ENCODE measurements around the gene SYNE1. TPM values are rescaled to one million over a fixed set of nuclear protein-coding genes. Genes with fewer than 3 reads are reported as not detected.
A peak's percentile ranks its signal among the peaks of the same experiment; 100 is the strongest.
"Not testable (repeated sequence)": the region's sequence is repeated elsewhere in the genome, so short reads cannot be mapped to it uniquely, and the experiment has no call there.

SYNE1 gene
- total and polyA plus RNA-seq, 8 donors, result 79.1 to 201 (median 104) TPM

DNA sequence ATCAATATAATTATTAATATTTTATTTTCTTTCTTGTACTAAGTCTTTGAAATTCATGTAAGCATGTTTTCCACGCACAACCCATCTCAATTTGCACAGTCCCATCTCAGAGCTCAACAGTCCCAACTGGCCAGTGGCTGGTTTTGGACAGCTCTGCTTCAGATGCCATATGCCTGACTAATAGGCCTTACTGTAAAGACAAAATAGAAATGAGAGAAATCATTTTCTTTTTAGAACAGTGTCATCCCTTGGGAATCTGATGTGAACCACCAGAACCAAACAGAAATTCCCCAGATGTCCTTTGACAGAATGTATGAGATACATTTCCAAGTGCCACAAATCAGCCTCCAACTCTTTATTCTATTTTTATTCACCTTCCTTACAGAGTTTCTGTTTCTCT, 490.8 kb downstream of the SYNE1 start:
- Histone ChIP-seq H3K27me3 (no peaks in the 10 kb centered on the region), H3K27ac (no peak overlapping the region), H3K4me3 (no peak overlapping the region), H3K9me3 (no peaks in the 10 kb centered on the region), H3K4me1 (no peaks in the 10 kb centered on the region), H3K36me3 (peaks cover 4 to 100% of the 10 kb centered on the region in 2 donors)
- ATAC-seq (no peak), DNase-seq (no peak)
- intact Hi-C loops (cut with DNase I), result no loop called here
- TF ChIP-seq, protein P1, sequence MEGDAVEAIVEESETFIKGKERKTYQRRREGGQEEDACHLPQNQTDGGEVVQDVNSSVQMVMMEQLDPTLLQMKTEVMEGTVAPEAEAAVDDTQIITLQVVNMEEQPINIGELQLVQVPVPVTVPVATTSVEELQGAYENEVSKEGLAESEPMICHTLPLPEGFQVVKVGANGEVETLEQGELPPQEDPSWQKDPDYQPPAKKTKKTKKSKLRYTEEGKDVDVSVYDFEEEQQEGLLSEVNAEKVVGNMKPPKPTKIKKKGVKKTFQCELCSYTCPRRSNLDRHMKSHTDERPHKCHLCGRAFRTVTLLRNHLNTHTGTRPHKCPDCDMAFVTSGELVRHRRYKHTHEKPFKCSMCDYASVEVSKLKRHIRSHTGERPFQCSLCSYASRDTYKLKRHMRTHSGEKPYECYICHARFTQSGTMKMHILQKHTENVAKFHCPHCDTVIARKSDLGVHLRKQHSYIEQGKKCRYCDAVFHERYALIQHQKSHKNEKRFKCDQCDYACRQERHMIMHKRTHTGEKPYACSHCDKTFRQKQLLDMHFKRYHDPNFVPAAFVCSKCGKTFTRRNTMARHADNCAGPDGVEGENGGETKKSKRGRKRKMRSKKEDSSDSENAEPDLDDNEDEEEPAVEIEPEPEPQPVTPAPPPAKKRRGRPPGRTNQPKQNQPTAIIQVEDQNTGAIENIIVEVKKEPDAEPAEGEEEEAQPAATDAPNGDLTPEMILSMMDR (IDR thresholded peaks at IDR 0.05), result no peak

DNA sequence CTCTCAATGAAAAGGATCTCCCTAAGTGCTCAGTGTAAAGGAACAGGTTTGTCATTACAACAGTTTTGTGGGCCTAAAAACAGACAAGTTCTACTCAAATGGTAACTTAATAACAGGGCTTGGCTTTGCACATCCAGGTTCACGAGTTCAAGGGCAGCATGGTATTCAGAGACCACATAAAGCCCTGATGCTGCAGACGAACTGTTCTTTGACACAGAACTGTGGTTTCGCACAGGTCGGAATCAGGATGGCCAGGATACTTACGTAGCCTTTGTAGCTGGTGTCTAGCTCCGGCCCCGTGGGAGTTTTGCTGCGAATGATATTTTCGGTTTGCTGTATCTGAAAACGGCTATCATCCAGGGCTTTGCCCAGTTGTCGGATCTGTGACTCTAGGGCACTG, 493.8 kb downstream of the SYNE1 start:
- Histone ChIP-seq H3K4me1 (no peaks in the 10 kb centered on the region), H3K27ac (no peak overlapping the region), H3K9me3 (no peaks in the 10 kb centered on the region), H3K4me3 (no peak overlapping the region), H3K36me3 (peaks cover 0 to 100% of the 10 kb centered on the region in 2 donors), H3K27me3 (no peaks in the 10 kb centered on the region)
- intact Hi-C loops (cut with DNase I), result no loop called here
- ATAC-seq (no peak), DNase-seq (no peak)
- TF ChIP-seq, protein P1 (IDR thresholded peaks at IDR 0.05), result no peak

DNA sequence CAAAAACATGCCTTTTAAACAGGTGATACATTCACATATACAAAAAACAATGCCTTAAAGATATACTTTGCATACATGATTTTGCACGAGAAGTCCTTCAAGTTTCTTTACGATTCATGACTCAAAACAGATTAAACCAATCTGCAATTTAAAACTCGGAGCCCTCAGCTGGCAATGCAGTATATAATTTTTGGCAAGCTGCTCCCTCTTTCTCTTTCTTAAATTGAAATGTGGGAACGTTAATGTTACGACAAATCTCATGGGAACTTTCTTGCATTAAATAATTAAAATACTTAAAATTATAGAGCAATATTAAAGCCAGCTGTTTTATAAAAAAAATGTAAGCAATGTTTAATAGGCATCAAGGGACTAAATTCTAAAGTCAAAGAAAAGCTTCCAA, 495.1 kb downstream of the SYNE1 start:
- Histone ChIP-seq H3K36me3 (peaks cover 0 to 99% of the 10 kb centered on the region in 2 donors), H3K27ac (no peak overlapping the region), H3K4me3 (no peak overlapping the region), H3K9me3 (no peaks in the 10 kb centered on the region), H3K27me3 (no peaks in the 10 kb centered on the region), H3K4me1 (no peaks in the 10 kb centered on the region)
- peak in 1 of 4 donors; percentile 13 for DNase-seq
- intact Hi-C loops (cut with DNase I), result no loop called here
- ATAC-seq, result no peak
- TF ChIP-seq, protein P1 (IDR thresholded peaks at IDR 0.05), result no peak

DNA sequence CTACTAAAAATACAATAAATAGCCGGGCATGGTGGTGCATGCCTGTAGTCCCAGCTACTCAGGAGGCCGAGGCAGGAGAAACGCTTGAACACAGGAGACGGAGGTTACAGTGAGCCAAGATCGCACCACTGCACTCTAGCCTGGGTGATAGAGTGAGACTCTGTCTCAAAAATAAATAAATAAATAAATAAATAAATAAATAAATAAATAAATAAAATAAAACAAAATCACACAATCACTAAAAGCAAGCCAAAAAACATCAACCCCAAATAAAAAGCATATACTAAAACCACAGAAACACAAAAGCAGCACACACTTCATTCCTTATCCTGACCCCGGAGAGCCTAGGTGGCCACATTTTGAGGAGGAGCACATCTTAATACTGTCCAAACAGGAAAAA, 498.8 kb downstream of the SYNE1 start:
- H3K27ac ChIP-seq; H3K4me1 ChIP-seq; H3K9me3 ChIP-seq; ATAC-seq; intact Hi-C loops (cut with DNase I); H3K27me3 ChIP-seq; H3K4me3 ChIP-seq; DNase-seq: not testable (repeated sequence)
- peaks cover 0 to 99% of the 10 kb centered on the region in 2 donors for H3K36me3 ChIP-seq

DNA sequence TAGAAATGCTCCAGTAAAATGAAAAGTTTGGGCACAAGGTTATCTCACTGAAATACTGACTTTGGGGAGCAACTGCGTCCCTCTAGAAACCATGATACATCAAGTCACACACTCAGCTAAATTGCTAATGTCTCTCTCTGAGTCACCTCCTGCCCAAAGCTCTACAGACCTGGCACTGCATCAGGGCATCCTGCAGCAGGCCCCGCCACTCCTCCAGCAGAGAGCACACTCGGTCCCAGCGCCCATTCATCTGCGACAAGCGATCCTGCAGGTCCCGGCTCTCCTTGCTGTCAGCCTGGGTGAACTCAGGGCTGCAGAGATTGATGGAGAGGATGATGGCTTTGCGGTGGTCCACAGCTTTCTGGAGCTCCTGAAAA, 500.7 kb downstream of the SYNE1 start:
- ATAC-seq (peak; percentile 63), DNase-seq (no peak)
- no peaks in the 10 kb centered on the region for H3K27me3 ChIP-seq
- intact Hi-C loops (cut with DNase I), result no loop called here
- TF ChIP-seq, protein P1 (IDR thresholded peaks at IDR 0.05), result no peak
- H3K36me3 ChIP-seq, result peaks cover 0 to 99% of the 10 kb centered on the region in 2 donors
- H3K4me1 ChIP-seq, result no peaks in the 10 kb centered on the region
- no peak overlapping the region for H3K4me3 ChIP-seq
- H3K9me3 ChIP-seq, result no peaks in the 10 kb centered on the region
- peak overlapping the region in 1 of 2 donors; percentile 35 for H3K27ac ChIP-seq

DNA sequence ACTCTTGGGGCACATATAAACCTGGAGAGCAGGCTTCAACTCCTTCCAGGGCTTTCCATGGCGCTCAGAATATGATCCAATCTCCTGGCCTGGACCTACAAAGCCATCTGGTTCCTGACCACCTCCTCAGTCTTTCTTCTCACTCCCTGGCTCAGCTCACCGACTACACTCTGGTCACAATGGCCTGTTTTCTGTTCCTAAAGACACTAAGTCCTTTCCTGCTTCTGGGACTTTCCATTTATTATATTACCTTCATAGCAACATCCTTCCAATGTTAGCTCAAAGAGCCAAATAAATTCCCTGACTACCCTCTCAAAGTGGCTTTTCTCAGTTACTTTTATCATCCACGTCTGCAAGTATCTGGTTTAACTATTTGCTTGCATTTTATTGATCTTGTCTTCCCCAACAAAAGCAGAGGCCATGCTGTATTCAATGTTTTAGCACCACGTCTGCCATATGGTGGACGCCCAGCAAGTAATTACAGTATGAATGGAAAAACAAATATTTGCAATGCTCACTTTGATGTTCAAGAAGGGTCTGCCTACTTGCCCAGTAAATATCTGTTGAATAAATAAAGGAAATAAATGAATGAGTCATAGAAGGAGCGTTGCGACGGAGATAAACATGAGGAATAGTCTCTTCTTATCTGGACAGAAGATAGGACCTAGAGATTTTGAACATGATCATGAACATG, 501.3 kb downstream of the SYNE1 start:
- H3K27ac ChIP-seq, result peak overlapping the region in 1 of 2 donors; percentile 35
- H3K27me3 ChIP-seq, result no peaks in the 10 kb centered on the region
- DNase-seq, result no peak
- TF ChIP-seq, protein P1 (IDR thresholded peaks at IDR 0.05), result no peak
- ATAC-seq, result peak; percentile 23
- H3K9me3 ChIP-seq, result no peaks in the 10 kb centered on the region
- no peak overlapping the region for H3K4me3 ChIP-seq
- intact Hi-C loops (cut with DNase I), result no loop called here
- H3K36me3 ChIP-seq, result peaks cover 0 to 99% of the 10 kb centered on the region in 2 donors
- no peaks in the 10 kb centered on the region for H3K4me1 ChIP-seq

Measured in left lung (tissue), 10 donors.